SIG-M5 (cell line): ENCODE results near the gene SERTAD3.
"Not testable (repeated sequence)": the region's sequence is repeated elsewhere in the genome, so short reads cannot be mapped to it uniquely, and the experiment has no call there.

Experiments used
- DNase-seq: peaks from one replicate; lab custom pipeline; 2025; lab: John Stamatoyannopoulos, UW

SERTAD3 gene, protein sequence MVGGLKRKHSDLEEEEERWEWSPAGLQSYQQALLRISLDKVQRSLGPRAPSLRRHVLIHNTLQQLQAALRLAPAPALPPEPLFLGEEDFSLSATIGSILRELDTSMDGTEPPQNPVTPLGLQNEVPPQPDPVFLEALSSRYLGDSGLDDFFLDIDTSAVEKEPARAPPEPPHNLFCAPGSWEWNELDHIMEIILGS

DNA sequence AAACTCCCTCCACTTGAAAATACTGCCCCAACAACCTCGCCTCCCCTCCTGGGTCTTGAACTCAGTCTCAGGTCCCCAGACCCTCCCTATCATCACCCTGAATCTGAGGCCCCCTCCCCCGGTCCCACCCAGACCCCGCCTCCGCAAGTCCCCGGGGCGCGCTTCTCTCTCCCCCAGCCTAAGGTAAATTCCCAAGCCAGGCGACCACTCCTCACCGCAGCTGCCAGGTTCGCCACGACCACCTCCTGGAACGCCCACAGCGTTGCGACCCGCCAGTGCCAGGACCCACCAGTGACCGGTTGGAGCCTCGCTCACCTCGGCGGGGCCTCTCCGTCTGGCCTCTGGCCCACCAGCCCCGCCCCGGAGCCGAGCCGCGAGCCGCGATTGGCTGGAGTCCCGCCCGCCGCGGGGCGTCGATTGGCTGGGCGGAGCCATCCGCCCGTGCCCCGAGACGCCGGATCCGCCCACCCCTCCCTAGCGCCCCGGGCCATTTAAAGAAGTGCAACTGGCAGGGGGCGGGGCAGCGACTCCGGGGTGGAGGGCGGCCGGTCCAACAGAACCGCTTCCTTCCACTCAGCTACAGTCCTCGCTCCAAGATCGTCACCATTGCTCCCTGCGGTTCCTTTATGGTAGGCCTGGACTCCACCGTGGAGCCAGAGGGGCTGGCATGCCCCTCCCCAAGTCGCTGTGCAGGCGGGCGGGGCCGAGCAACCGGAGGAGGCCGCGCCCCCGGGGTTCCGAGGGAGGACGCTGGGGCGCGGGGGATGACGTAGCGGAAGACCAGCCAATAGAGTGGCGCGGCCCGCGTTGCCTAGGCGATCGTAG is at the start of gene SERTAD3:
Gene SERTAD3, minus strand, starts transcription at position 336 of the 825 bp plus-strand sequence. CDS start 2,255 bp downstream, outside the sequence.
- DNase-seq: peak; percentile 63

DNA sequence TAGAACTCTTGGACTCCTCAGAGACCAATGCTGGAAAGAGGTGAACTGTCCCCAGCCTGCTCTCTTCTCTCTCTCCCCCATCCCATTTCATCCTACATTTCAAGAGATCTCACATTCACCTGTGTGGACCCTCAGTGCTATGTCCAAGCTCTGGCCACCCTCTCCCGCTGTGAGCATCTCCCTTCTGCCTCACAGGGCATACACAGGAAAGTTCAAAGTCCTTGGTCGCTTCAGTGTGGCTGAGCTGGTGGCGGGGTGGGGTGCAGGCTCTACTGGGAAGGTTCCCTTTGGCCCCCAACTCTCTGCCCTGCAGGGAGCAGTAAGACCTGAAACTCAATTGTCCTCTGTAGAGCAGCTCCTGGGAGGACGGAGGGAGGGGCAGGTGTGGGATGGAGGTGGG is 49.6 kb upstream of the SERTAD3 start:
- DNase-seq: no peak

DNA sequence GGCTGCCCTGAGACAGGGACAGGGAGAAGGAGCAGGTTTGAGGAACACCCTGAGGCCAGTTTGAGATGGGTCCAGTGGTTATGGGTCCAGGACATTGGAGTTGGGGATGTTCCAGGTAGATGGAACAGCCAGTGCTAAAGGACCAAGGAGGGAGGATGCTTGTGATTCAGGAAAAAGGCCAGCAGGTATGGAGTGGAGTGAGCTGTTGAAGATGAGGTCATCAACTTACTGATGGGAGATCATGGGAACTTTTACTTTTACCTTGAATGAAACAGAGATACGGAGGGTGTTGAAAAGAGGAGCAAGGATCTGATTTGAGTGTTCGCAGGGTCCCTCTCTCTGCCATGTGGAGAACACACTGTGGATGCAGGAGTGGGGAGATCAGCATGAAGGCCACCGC is 48.1 kb upstream of the SERTAD3 start:
- DNase-seq: no peak

DNA sequence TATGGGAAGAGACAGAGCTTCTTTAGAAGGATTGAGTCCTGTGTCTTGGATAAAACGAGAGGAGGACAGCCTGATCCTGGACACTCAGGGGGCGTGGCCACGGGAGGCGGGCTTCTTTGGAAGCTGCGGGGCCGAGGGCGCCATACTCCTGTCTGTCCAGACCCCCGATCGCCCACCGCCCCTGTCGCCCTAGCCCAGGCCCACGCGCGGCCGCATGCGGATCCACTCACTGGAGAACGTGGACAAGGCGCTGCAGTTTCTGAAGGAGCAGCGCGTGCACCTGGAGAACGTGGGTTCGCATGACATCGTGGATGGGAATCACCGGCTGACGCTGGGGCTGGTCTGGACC is 45.7 kb upstream of the SERTAD3 start:
- no peak for DNase-seq

DNA sequence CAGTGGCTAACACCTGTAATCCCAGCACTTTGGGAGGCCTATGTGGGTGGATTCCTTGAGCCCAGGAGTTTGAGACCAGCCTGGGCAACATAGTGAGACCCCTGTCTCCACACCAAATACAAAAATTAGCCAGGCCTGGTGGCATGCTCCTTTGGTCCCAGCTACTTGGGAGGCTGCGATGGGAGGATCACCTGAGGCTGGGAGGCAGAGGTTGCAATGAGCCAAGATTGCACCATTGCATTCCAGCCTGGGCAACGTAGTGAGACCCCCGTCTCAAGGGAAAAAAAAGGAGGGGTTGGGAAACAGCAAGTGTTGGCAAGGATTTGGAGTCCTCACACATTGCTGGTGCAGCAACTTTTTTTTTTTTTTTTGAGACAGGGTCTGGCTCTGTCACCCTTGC is 41.9 kb upstream of the SERTAD3 start:
- DNase-seq: no peak

DNA sequence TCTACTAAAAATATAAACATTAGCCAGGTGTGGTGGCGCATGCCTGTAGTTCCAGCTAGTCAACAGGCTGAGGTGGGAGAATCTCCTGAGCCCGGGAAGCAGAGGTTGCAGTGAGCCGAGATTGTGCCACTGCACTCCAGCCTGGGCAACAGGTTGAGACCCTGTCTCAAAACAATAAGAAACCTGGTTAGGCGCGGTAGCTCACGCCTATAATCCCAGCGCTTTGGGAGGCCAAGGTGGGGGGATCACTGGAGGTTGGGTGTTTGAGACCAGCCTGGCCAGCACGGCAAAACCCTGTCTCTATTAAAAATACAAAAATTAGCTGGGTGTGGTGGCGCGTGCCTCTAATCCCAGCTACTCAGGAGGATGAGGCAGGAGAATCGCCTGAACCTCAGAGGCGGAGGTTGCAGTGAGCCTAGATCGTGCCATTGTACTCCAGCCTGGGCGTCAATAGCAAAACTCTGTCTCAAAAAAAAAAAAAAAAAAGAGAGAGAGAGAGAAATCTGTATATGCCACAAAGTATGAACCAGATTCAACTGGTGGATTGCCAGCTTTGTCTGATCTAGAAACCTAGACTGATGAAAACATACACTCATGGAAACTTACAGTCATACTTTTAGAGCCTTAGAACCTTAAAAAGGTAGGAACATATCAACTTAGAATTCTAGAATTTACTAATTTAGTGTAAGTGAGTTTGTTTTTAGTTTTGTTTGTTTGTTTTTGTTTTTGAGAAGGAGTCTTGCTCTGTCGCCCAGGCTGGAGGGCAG is 31.9 kb upstream of the SERTAD3 start:
- DNase-seq: not testable (repeated sequence)

DNA sequence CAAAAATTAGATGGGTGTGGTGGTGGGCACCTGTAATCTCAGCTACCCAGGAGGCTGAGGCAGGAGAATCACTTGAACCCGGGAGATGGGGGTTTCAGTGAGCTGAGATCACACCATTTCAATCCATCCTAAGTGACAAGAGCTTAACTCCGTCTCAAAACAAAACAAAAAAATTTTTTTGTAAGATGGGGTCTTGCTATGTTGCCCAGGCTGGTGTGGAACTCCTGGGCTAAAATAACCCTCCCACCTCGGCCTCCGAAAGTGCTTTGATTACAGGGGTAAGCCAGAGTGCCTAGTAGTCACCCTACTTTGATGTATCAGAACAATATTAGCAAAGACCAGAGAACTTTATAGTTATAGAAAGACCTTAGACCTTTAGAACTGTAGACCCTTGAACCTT is 30.6 kb upstream of the SERTAD3 start:
- no peak for DNase-seq

DNA sequence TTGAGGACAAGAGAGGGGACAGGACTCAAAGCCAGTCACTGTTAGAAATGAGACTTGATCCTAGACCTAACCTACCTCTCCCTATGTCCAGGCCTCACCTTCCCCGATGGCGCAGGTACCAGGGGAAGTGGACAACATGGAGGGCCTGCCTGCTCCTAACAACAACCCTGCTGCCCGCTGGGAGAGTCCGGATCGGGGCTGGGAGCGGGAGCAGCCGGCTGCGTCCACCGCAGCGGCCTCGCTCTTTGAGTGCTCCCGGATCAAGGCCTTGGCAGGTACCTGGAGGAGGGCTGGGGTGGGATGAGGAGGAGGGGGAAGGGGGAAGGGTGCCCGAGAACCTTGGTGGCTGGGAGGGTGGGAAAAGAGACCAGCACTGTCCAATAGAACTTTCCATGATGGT is 28.4 kb upstream of the SERTAD3 start:
- no peak for DNase-seq

DNA sequence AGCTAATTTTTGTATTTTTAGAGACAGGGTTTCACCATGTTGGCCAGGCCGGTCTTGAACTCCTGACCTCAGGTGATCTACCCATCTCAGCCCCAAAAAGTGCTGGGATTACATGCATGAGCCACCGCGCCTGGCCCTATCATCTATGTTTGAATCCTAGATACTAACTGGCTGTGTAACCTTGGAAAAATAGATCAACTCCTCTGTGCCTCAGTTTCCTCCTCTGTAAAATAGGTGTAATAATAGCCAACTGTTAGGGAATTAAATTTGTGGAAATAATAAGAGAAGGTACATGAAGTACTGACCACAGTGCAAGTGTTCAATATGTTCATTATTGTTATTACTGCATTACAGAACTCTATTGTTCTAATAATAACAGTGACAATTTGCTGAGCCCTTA is 27.0 kb upstream of the SERTAD3 start:
- no peak for DNase-seq

DNA sequence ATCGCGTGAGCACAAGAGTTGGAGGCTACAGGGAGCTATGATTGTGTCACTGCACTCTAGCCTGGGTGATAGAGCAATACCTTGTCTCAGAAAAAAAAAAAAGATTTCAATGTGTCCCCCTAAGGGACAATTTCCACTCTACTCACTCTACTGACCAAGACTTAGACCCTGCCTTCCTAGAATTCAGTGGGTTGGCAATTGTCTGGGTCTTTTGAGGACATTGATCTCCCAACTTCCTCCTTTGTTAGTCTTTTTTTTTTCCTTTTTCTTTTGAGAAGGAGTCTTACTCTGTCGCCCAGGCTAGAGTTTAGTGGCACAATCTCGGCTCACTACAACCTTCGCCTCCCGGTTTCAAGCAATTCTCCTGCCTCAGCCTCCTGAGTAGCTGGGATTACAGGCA is 24.9 kb upstream of the SERTAD3 start:
- DNase-seq: no peak

DNA sequence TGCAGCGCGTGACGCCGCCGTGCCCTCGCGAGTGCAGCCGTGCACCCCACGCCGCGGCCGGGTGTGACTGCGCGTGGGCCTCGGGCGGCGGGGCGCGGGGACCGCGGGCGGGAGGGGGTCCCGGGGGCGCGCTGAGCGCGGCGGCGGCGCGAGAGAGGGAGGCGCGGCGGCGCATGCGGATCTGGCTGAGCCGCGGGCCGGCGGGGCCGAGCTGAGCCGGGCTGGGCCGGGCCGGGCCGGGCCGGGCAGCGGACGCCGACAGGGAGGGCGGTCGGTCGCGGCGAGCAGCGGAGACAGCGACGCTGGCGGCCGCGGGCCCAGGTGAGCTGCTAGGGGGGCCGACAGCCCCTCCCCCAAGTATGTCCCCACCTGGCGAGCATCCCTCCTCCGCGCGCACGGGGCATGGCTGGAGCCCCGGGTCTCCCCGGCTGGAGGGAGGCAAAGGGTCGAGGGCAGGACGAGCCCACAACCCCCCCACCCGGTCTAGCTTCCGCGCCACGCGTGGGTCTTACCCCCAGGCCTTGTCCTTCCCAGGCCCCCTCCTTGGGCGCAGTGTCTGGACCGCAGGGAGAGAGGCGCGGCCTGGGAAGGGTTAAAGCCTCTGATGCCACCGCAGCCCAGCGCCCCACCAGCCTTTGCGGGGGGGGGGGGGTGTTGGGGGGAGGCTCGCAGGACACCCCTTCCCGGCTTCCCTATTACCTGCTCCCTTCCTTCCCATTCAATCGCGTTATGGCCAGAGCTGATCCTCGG is 23.0 kb upstream of the SERTAD3 start, which contains the start of gene SPTBN4:
Gene SPTBN4, plus strand, starts transcription at position 17 of the 750 bp plus-strand sequence. CDS start 5,621 bp downstream, outside the sequence.
- no peak for DNase-seq

DNA sequence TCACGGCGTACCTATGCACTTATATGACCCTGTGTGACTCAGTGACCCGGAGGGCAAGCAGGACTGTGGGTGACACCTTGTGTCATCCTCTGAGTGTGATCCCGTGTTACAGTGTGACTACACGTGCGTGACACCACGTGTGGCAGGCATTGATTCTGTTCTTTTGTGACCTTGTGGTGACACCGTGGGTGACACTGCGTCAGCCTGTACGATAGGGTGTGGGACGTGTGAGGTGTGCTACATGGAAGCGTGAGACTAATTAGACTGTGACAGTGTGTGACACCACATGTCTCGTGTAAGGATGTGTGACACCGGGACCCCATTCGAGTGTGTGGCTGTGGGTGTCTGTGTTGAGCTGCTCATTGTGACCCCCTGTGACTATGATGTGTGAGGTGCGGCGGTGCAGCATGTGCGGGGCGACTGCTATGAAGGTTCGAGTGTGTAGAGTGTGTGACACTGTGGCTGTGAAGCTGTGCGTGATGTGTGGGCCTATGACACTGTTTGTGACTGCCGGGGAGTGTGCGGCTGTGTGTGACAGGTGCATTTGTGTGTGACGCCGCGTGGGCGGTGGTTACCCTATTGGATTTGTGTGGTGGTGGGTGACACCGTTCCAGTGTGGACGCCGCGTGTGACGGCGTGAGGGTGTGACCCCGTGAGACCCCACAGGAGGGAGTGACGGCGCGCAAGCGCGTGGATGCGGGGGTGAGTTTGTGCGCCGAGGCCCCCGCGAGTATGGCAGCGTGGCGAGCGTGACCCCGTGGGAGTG is 22.3 kb upstream of the SERTAD3 start:
- no peak for DNase-seq

DNA sequence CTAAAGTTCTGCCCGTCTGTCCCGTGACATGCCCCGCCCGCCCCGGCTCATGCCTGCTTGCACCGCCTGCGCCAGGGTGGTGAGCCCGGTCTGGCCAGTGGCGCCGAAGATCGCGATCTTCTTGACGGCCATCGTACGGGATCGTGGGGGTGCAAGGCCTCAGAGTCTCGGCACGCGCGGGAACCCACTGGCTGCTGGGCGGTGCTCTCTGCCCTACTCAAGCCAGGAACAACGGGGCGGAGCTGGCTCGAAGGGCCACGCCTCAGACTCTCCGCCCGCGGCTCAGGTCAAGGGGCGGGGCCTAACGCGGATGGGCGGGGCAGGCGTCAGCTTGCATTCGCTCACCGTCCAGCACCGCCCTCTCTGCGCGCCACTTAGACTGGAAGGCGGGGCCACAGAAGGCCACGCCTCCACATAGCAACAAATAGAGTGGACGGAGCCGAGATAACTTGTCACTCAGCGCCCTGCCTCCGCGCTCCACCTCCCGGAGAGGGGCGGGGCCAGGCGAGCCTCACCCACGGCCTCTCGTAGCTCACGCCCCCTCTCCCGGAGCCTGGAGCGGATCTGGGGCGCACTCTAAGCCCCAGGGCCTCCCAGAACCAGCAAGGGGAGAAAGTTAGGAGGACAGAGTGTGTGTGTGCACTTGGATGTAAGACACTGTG is 21.6 kb upstream of the SERTAD3 start, which contains the start of gene BLVRB:
Gene BLVRB, minus strand, starts transcription at position 189 of the 662 bp plus-strand sequence. Its CDS starts 57 bp downstream, at position 132.
- DNase-seq: peak; percentile 78

DNA sequence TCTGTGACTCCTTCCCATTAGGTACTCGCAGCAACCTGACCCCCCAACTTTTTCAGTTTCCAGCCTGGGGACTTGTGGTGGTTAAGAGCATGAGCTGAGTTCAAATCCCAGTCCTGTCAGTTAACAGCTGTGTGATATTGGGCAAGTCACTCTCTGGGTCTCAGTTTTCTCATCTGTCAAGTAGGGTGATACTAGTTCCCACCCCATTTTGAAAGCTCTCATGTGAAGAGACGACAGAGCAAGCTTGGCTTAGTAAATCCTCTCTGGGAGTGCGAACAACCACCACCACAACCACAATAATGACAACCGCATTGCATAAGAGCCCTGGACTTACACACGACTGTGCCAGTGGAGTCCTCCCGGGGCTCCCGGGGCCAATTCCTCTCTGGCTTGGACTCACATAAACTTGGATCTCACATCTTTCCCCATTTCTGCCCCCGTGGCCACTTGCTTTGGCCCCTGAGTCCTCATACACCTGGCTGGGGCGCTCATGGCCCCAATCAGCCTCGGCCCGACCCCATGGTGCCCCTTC is 21.0 kb upstream of the SERTAD3 start:
- DNase-seq: peak; percentile 53

DNA sequence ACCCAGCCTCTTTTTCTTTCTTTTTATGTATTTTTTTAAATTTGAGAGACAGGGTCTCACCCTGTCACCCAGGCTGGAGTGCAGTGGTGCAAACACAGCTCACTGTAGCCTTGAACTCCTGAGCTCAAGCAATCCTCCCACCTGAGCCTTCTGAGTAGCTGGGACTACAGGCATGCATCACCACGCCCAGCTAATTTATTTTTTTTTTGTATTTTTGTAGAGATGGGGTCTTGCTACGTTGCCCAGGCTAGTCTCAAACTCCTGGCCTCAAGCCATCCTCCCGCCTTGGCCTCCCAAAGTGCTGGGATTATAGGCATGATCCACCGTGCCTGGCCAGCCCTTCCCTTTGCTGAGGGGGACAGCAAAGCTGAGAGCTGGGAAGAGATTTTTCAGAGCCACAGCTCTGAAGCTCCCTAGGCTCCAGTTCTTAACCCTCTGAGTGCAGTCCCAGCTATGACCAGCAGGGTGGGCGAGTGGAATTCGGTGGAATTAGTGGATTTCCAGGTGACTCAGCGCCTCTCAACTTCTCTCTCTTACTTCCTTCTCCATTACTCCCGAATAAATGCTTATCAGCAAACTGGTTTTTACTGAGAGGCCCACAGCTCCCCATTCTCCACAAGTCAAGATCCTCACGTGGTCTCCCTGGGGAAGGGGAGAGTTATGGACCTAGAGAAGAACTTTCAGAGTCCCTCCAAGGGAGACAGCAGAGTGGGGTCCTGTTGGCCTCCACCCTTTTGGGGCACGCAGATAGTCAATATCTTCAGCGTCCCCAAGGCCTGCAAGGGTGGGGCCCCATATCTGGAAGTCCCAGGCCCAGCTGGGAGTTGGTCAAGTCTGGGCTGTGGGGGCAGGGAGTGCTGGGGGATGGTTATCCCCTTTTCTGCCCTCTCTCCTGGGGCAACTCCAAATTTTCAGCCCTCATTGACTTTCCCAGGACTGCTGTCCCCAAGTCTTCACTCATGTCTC is 20.2 kb upstream of the SERTAD3 start:
- DNase-seq: no peak

DNA sequence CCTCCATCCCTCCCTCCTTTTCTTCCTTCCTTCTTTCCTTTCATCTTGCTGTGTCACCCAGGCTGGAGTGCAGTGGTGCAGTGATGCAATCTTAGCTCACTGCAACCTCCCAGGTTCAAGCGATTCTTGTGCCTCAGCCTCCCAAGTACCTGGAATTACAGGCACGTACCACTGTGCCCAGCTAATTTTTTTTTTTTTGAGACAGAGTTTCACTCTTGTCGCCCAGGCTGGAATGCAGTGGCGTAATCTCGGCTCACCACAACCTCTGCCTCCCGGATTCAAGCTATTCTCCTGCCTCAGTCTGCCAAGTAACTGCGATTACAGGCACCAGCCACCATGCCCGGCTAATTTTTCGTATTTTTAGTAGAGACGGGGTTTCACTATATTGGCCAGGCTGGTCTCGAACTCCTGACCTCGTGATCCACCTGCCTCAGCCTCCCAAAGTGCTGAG is 19.5 kb upstream of the SERTAD3 start:
- not testable (repeated sequence) for DNase-seq

DNA sequence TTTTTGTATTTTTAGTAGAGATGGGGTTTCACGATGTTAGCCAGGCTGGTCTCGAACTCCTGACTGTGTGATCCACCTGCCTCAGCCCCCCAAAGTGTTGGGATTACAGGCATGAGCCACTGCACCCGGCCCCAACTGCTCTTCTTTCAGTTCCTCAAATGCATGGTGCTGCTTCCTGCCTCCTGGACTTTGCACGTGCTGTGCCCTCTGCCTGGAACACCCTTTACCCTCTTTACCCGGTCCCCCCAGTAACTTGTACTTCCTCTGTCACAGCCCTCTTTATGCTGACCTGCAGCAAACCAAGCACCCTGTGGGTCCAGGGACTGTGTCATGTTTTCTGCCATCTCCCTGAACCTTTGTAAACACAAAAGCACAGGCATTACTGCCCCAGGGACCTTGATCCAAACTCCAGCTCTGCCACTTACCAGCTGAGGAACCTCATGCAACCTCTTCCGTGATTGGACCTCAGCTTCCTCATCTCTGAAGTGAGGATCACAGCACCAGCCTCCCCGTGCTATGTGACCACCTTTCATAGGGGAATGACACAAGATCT is 17.6 kb upstream of the SERTAD3 start:
- no peak for DNase-seq

DNA sequence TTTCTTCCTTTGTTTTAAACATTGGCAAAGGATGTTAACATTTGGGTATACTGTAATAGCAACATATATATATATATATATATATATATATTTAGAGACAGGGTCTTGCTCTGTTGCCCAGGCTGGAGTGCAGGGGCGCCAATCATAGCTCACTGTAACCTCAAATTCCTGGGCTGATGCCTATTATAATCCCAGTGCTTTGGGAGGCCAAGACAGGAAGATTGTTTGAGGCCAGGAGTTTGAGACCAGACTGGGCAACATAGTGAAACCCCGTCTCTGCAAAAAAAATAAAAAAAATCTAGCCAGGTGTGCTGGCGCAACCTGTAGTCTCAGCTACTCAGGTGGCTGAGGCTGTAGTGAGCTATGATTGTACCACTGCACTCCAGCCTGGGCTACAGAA is 16.1 kb upstream of the SERTAD3 start:
- DNase-seq: no peak

DNA sequence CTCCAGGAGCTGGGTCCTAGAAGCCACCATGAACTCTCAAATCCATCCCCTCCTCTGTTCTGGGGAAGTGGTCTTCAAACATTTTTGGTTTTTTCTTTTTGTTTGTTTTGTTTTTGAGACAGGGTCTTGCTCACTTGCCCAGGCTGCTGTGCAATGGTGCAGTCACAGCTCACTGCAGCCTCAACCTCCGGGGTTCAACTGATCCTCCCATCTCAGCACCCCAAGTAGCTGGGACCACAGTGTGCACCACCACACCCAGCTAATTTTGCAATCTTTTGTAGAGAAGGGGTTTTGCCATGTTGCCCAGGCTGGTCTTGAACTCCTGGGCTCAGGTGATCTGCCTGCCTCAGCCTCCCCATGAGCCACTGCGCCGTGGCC is 14.5 kb upstream of the SERTAD3 start:
- DNase-seq: no peak
